ENCODE measurements around the gene ASCC1.
"Not testable (repeated sequence)": the region's sequence is repeated elsewhere in the genome, so short reads cannot be mapped to it uniquely, and the experiment has no call there.

ASCC1 gene

DNA sequence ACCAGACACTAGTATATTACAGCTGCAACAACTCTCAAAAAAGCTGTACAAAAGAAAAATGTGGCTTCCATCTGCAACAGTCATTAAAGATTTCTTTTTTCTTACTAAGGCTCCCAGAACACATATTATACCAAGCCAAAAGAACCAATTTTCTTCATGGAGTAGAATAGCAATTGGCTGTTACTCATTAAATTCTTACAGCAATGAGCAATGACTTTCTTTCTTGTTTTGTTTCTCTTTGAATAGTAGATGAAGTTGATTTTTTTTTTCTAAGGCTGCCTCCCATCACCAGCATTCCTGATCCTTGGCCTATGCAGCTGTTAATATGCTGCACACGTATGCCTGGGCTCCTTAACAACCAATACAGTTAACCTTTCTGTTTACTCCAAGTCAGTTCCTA is 91.1 kb downstream of the ASCC1 start:
- no peak for DNase-seq (ENCODE audit: low read depth in 2 of 2)

- DNase-seq (ENCODE audit: low read depth in 2 of 2), result no peak
Observed at GRCh38 chr10:72124381-72124780, 91.7 kb downstream of the ASCC1 start.

DNA sequence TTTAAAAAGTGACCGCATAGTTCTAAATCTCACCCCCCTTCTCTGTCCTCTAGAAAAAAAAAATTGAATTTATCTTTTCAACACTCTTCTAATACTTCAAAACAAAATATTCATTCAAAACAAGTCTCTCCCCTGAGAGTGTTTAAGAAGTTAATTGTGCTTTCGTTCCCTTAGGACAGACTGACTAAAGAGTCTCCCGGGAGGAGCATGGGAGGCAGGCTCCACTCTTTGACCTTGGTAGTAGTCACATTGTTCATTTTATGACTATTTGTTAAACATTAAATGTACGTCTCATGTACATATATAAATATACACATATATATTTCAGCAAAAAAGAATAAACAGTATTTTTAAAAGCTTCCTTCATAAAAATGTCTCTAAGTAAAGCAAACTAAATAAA is 92.5 kb downstream of the ASCC1 start:
- DNase-seq (ENCODE audit: low read depth in 2 of 2), result no peak

DNA sequence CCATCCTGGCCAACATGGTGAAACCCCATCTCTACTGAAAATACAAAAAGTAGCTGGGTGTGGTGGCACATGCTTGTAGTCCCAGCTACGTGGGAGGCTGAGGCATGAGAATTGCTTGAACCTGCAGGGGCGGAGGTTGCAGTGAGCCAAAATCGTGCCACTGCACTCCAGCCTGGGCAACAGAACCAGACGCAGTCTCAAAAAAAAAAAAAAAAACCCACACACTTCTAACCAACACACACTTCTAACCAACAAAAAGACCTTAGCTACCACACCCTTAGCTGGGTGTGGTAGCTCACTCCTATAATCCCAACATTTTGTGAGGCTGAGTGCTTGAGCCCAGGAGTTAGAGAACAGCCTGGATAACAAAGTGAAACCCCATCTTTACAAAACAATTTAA is 93.9 kb downstream of the ASCC1 start:
- DNase-seq (ENCODE audit: low read depth in 2 of 2), result peak in 1 of 2 donors; percentile 18

- DNase-seq (ENCODE audit: low read depth in 2 of 2), result no peak
Observed at GRCh38 chr10:72121389-72121788, 94.7 kb downstream of the ASCC1 start.

- no peak for DNase-seq (ENCODE audit: low read depth in 2 of 2)
Observed at GRCh38 chr10:72116372-72116771, 99.7 kb downstream of the ASCC1 start.

- DNase-seq (ENCODE audit: low read depth in 2 of 2), result no peak
Observed at GRCh38 chr10:72114706-72115450, 101.2 kb downstream of the ASCC1 start.

- no peak for DNase-seq (ENCODE audit: low read depth in 2 of 2)
Observed at GRCh38 chr10:72110673-72111401, 105.2 kb downstream of the ASCC1 start.

GRCh38 chr10:72109636-72110157 is 106.4 kb downstream of the ASCC1 start:
- DNase-seq (ENCODE audit: low read depth in 2 of 2), result no peak

DNA sequence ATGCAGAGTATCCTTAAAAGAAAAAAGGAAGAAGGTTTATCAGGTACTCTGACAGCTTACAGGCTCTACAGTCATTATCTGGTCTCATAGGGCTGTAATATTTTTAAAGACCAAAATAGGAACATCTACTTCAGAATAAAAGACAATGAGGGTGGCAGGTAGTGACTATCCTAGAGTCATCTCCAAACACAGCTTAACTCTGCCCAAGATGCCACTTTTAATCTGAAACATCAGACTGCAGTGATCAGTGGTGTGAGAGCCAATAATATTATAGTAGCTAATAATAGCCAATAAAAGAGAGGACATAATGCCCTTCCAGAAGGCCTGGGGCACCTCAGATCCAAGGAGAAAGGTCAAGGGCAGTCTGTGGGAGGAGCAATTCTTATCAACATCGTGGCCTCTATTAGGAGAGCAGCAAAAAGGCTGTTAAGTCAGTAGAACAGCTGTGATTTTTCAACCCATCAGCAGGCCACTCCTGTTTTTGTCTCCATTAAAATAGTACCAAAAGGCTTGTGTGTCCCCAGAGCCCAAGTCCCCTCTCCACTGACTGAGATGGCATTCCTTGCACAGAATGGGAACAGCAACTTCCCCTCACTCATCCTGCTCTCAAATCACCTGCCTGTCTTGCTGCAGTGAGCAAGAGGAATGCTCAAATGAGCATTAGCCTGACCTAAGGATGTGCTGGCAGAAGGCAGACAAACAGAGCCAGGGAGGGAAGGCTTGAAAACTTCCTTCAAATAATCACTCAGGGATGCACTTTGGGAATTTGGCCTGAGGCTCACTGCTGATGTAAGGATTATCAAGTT is 107.0 kb downstream of the ASCC1 start:
- DNase-seq (ENCODE audit: low read depth in 2 of 2), result no peak

- not testable (repeated sequence) for DNase-seq (ENCODE audit: low read depth in 2 of 2)
Observed at GRCh38 chr10:72108004-72108370, 108.1 kb downstream of the ASCC1 start.

DNA sequence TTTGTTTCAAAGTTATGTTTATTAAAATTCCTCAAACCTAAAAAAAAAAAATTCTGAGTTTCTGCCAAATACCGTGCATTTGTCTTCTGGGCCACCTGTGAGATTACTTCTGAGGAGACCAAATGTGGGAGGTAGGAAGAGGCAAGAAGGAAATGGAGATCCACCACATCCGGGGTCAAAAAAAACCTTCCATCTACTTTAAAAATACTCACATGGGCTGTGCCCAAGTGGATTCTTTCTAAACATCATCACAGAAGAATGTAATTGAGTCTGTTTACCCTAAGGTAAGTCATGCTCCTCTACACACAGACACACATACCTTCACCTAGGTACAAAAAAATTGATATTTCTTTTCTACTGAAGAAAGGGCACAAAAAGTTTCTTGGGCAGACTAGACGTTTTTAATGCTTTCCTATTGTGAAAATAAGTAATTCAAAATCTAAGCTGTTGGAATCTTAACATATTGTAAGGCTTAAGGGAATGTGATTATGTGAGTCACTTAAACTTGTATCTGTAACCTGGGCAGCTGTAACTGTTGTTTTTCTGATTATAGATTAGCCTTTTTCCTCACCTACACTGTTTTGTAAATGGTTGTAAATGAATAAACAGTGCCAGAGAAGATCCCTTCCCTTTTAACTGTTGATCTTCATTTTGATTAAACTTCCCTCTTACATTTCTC is 108.6 kb downstream of the ASCC1 start:
- no peak for DNase-seq (ENCODE audit: low read depth in 2 of 2)

GRCh38 chr10:72106896-72107295 is 109.2 kb downstream of the ASCC1 start:
- DNase-seq (ENCODE audit: low read depth in 2 of 2), result no peak

DNA sequence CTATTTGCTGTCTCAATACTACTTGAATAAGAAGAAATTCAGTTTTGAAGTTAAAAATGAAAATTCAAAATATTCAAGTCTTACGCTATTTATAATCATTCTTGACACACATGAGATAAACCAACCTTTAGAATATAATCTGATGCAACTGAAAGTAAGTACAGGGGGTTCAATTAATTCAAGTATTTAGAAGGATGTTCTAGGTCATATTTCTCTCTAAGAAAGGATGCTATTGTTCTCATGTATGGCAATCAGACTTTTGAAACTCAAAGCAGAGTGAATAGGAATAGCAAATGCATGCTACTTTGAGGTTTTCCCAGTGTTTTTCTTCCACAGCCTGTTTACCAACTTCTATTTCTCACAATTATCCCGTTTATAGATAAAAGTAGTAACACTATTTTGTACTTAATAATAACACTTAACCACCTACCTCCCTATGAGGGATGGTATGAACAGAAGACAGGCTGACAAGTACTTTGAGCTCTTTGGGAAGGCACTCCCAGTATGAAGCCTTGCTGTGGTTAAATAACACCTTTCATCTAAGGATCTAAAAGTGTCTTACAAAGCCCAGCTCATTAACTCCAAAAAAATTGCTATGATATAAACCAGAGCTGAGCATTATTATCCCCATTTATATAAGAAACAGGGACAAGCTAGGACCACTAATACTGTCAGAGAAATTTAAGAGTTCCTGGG is 109.8 kb downstream of the ASCC1 start:
- DNase-seq (ENCODE audit: low read depth in 2 of 2), result no peak

- no peak for DNase-seq (ENCODE audit: low read depth in 2 of 2)
Observed at GRCh38 chr10:72105710-72106109, 110.4 kb downstream of the ASCC1 start.

DNA sequence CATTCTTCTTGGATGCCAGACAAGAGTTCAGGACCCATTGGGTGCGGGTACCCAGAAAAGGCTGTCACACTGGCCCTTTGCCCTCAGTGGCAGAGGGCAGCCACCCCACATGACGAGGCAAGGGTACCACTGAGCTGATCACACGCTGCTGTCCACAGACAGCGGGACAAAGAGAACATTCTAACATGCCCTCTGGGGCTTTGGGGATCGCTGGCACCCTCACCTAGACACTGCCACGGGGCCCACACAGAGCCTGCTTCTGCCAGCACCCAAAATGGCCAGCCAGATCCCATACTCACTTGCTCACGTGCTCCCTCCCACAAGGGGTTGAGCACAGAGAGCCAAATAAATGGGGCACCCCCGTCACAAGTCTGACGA is 111.0 kb downstream of the ASCC1 start:
- DNase-seq (ENCODE audit: low read depth in 2 of 2), result no peak

- no peak for DNase-seq (ENCODE audit: low read depth in 2 of 2)
Observed at GRCh38 chr10:72104472-72105097, 111.5 kb downstream of the ASCC1 start.

DNA sequence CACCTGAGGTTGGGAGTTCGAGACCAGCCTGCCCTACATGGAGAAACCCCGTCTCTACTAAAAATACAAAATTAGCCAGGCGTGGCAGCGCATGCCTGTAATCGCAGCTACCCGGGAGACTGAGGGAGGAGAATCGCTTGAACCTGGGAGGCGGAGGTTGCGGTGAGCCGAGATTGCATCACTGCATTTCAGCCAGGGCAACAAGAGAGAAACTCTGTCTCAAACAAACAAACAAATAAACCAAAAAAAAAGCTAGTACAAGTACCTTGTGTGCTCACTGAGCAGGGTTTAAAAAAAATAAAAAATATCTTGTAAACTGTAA is 116.5 kb downstream of the ASCC1 start:
- DNase-seq (ENCODE audit: low read depth in 2 of 2), result no peak

- DNase-seq (ENCODE audit: low read depth in 2 of 2), result no peak
Observed at GRCh38 chr10:72098836-72099599, 117.1 kb downstream of the ASCC1 start.

GRCh38 chr10:72098301-72098835 is 117.7 kb downstream of the ASCC1 start:
- DNase-seq (ENCODE audit: low read depth in 2 of 2), result no peak

Measured in stimulated activated CD4-positive, alpha-beta T cell treated with anti-CD3 and anti-CD28 coated beads, Interleukin-4, amount 100 ng/mL, for 48 hours (primary cell).